HG02610 (cell line): ENCODE data around the gene SNTB2.
"Not testable (repeated sequence)": the region's sequence is repeated elsewhere in the genome, so short reads cannot be mapped to it uniquely, and the experiment has no call there.

Experiments
- ATAC-seq: cut with Tn5 transposase; IDR thresholded peaks from one replicate; pipeline ENCODE4 v1.9.1; 2021; ENCODE audit warnings: mild to moderate bottlenecking, moderate library complexity; ENCODE audit not compliant: unreplicated experiment

Gene SNTB2

GRCh38 chr16:69186642-69187445, at the start of gene SNTB2:
Gene SNTB2, plus strand, starts transcription at chr16:69187164. Its CDS starts 3 bp downstream, at chr16:69187167.
- peak; percentile 82 for ATAC-seq

- no peak for ATAC-seq
Observed at GRCh38 chr16:69138608-69139007, 48.4 kb upstream of the SNTB2 start.

- not testable (repeated sequence) for ATAC-seq
Observed at GRCh38 chr16:69139464-69139863, 47.5 kb upstream of the SNTB2 start.

- ATAC-seq: no peak
Observed at GRCh38 chr16:69141014-69141413, 46.0 kb upstream of the SNTB2 start.

GRCh38 chr16:69141936-69142335, 45.0 kb upstream of the SNTB2 start:
- ATAC-seq: no peak

- ATAC-seq: no peak
Observed at GRCh38 chr16:69143116-69143515, 43.8 kb upstream of the SNTB2 start.

- ATAC-seq: no peak
Observed at GRCh38 chr16:69145658-69146057, 41.3 kb upstream of the SNTB2 start.

GRCh38 chr16:69149621-69150020, 37.3 kb upstream of the SNTB2 start:
- ATAC-seq: not testable (repeated sequence)

GRCh38 chr16:69150146-69150865, 36.7 kb upstream of the SNTB2 start:
- no peak for ATAC-seq

- ATAC-seq: no peak
Observed at GRCh38 chr16:69157196-69157595, 29.8 kb upstream of the SNTB2 start.

- ATAC-seq: no peak
Observed at GRCh38 chr16:69160192-69160591, 26.8 kb upstream of the SNTB2 start.

- no peak for ATAC-seq
Observed at GRCh38 chr16:69165584-69165983, 21.4 kb upstream of the SNTB2 start.

GRCh38 chr16:69166221-69166833, 20.6 kb upstream of the SNTB2 start:
- peak; percentile 48 for ATAC-seq

- no peak for ATAC-seq
Observed at GRCh38 chr16:69166946-69167930, 19.7 kb upstream of the SNTB2 start.

GRCh38 chr16:69169051-69169450, 17.9 kb upstream of the SNTB2 start:
- no peak for ATAC-seq

- ATAC-seq: no peak
Observed at GRCh38 chr16:69169607-69170352, 17.2 kb upstream of the SNTB2 start.

GRCh38 chr16:69171325-69172084, 15.5 kb upstream of the SNTB2 start:
- ATAC-seq: no peak

GRCh38 chr16:69176033-69176800, 10.7 kb upstream of the SNTB2 start:
- no peak for ATAC-seq
